Adrenal gland (tissue), 12 donors: Measurements from ENCODE around the gene BACH2. TPM values are rescaled to one million over a fixed set of nuclear protein-coding genes. Genes with fewer than 3 reads are reported as not detected.

ENCODE experiments used
- DNase-seq, 7 donors: peaks; one replicate each; pipeline ENCODE4 v3.0.0-alpha.2; 2019 to 2020
- H3K27ac ChIP-seq, 5 donors: fragments of 200-600 bp; sonication (generic) in 4 of 5; 1 replicate in 3 of 5; 2 replicates in 2 of 5; pipeline versions ENCODE4 v1.5.1 to v1.8.0; 2016 to 2020; ENCODE audit warnings: mild to moderate bottlenecking in 1 of 5
- H3K27me3 ChIP-seq: fragments of 200-600 bp; 2 replicates; pipeline ENCODE4 v1.8.0; 2021
- H3K36me3 ChIP-seq, 2 donors: fragments of 200-600 bp; replicated peaks in 1 of 2; 1 replicate in 1 of 2; 2 replicates in 1 of 2; pipeline versions ENCODE4 v1.5.1 to v1.8.0; 2018 to 2022
- H3K4me1 ChIP-seq, 2 donors: fragments of 200-600 bp; replicated peaks in 1 of 2; 1 replicate in 1 of 2; 2 replicates in 1 of 2; pipeline versions ENCODE4 v1.5.1 to v1.8.0; 2018 to 2021
- H3K4me3 ChIP-seq, 4 donors: fragments of 200-600 bp; sonication (generic) in 3 of 4; one replicate each; pipeline ENCODE4 v1.5.1; 2016 to 2018
- H3K9me3 ChIP-seq, 3 donors: fragments of 200-600 bp; sonication (generic) in 1 of 3; replicated peaks in 1 of 3; 1 replicate in 2 of 3; 2 replicates in 1 of 3; pipeline versions ENCODE4 v1.5.1 to v1.8.0; 2016 to 2021
- POLR2A ChIP-seq, 2 donors: fragments of 450-650 bp; IDR thresholded peaks; one replicate each; pipeline ENCODE4 v1.6.1; 2017; ENCODE audit warnings: antibody characterized with exemption in 2 of 2, mild to moderate bottlenecking in 2 of 2, moderate library complexity in 1 of 2
- WGBS, 4 donors: extraction: QIAGEN DNeasy Blood & Tissue Kit in 2 of 4; methylation state at CpG; one replicate each; pipeline versions ENCODE4 v1.1.5 to v1.1.7; 2013 to 2017; 5-methylcytosine and 5-hydroxymethylcytosine counted together
- intact Hi-C, 2 donors: fragments of 100-400 bp; cut with DNase I; formaldehyde crosslinking; loops; one replicate each; pipeline versions ENCODE4 v1.14.1 to v1.15.0; 2022 to 2023
- polyA plus RNA-seq, 3 donors: library from polyadenylated mRNA; stranded (reverse); fragments of 200-250 nt in 2 of 3; fragments of 350-450 nt in 1 of 3; fragmentation: Illumina TruSeq in 1 of 3; extraction: RNeasy Lipid Tissue Mini Kit (QIAGEN cat#74804) in 1 of 3; gene quantifications; one replicate each; pipeline ENCODE4 v1.2.3, GENCODE V29; 2013 to 2014
- total RNA-seq, 9 donors: library from RNA; depleted of rRNA in 4 of 9; stranded (reverse); fragments of >200 nt in 4 of 9; fragments of 120-200 nt in 1 of 9; fragmentation: NEBNext Ultra II Directional in 1 of 9; extraction: Animal tissue kit (Norgen Biotek cat#: 25700) in 1 of 9; gene quantifications; one replicate each; pipeline versions ENCODE4 v1.1.0 to v1.2.4, GENCODE V29; 2013 to 2023
- TF ChIP-seq, protein P1 (sequence below), 6 experiments: fragments of 450-650 bp in 4 of 6; fragments of 200-600 bp in 2 of 6; sonication (generic) in 1 of 6; IDR thresholded peaks; 1 replicate in 5 of 6; 2 replicates in 1 of 6; pipeline versions ENCODE4 v1.5.1 to v1.8.0; 2016 to 2021; ENCODE audit warnings: antibody characterized with exemption in 6 of 6, mild to moderate bottlenecking in 2 of 6, moderate library complexity in 1 of 6
- donor health status: healthy with polysubstance abuse.
- donor health status: Bipolar disorder and iron deficiency.
- donor health status: DM: yes; HTN: yes; CAD: no.
- donor health status: DM: no; HTN: no; CAD: no.
- donor health status: DM: no; HTN: no; CAD: no.
- donor health status: DM: yes; HTN: yes; CAD: no.

BACH2 gene
- total and polyA plus RNA-seq, 12 donors = 0.08 to 2.9 (median 0.83) TPM

DNA sequence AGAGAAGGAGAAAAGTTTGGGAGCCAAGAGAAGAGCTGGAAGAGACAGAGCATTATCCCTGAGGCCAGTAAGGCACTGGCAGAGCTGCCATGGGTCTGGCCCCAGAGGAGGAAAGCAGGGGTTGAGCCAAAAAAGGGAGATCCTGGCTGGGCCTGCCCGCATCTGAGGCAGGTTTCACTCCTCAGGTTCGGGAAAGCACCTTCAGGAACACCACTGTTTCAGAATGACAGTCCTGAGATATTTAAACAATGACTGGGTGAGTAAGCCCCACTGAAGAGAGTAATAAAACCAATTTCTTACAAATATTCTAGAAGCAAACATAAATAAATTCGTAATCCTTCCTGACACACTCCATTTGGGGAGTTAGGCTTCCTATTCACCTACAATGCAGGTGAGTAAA, 152.2 kb downstream of the BACH2 start:
- WGBS, 4 donors = 82 to 95% (median 86%) methylated on average over 3 of the region's 3 CpGs
- no peak overlapping the region for H3K4me3 ChIP-seq
- H3K4me1 ChIP-seq = no peaks in the 10 kb centered on the region
- no peaks in the 10 kb centered on the region for H3K9me3 ChIP-seq
- DNase-seq = no peak
- no peaks in the 10 kb centered on the region for H3K36me3 ChIP-seq
- no peaks in the 10 kb centered on the region for H3K27me3 ChIP-seq
- H3K27ac ChIP-seq = no peak overlapping the region
- TF ChIP-seq POLR2A (IDR thresholded peaks at IDR 0.05) = no peak
- TF ChIP-seq, protein P1, sequence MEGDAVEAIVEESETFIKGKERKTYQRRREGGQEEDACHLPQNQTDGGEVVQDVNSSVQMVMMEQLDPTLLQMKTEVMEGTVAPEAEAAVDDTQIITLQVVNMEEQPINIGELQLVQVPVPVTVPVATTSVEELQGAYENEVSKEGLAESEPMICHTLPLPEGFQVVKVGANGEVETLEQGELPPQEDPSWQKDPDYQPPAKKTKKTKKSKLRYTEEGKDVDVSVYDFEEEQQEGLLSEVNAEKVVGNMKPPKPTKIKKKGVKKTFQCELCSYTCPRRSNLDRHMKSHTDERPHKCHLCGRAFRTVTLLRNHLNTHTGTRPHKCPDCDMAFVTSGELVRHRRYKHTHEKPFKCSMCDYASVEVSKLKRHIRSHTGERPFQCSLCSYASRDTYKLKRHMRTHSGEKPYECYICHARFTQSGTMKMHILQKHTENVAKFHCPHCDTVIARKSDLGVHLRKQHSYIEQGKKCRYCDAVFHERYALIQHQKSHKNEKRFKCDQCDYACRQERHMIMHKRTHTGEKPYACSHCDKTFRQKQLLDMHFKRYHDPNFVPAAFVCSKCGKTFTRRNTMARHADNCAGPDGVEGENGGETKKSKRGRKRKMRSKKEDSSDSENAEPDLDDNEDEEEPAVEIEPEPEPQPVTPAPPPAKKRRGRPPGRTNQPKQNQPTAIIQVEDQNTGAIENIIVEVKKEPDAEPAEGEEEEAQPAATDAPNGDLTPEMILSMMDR (IDR thresholded peaks at IDR 0.05) = no peak
- intact Hi-C loops = no loop called here

DNA sequence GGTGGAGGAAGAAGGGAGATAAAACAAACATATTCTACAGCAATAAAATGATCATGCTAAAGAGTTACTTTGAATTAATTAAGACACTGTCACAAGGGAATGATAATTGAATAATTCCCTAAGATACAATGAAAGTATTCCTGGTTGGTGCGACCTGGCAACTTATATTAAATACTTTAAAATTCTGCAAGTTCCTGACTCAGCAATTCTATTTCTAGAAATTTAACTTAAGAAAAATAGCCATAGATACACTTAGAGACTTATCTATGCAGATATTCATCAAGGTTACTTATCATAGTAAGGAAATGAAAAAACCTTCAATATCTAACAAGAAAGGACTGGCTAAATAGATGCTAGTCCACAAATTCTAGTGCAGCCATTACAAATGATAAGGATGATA, 156.0 kb downstream of the BACH2 start:
- WGBS, 4 donors = 93 to 98% (median 95%) methylated on average over 1 of the region's 1 CpG
- Histone ChIP-seq H3K4me1 (no peaks in the 10 kb centered on the region), H3K9me3 (no peaks in the 10 kb centered on the region), H3K27me3 (no peaks in the 10 kb centered on the region), H3K27ac (no peak overlapping the region), H3K36me3 (no peaks in the 10 kb centered on the region), H3K4me3 (no peak overlapping the region)
- no peak for TF ChIP-seq POLR2A (IDR thresholded peaks at IDR 0.05)
- TF ChIP-seq, protein P1 (IDR thresholded peaks at IDR 0.05) = no peak
- DNase-seq = no peak
- intact Hi-C loops = no loop called here

DNA sequence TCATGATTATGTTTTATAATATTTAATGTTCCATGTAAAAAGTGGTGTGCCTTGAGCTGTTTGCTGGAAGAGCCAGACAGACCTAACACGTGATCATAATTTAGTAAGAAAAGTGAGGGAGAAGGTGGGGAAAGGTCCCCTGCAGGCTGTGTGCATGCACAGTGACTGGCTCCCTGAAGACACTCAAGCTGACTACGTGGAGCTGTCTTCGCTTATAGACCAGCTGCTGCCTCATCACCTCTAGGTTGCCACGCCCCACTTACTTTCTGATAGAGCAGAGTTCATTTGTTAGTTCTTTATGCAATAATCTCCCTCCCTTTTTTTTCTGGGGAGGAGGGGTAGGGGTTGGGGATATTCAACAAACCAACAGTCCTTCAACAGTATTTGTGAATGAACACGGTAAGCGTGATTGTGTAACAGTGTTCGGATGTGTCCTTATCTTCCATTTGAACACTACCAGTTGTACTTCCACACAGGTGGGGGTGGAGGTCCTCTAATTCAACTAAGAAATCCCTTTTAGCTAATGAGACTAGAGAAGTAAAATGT, 157.3 kb downstream of the BACH2 start:
- DNase-seq = no peak
- H3K9me3 ChIP-seq = no peaks in the 10 kb centered on the region
- H3K27ac ChIP-seq = no peak overlapping the region
- no peaks in the 10 kb centered on the region for H3K27me3 ChIP-seq
- 92 to 99% (median 95%) methylated on average over 7 of the region's 7 CpGs for WGBS, 4 donors
- TF ChIP-seq, protein P1 (IDR thresholded peaks at IDR 0.05) = no peak
- H3K36me3 ChIP-seq = no peaks in the 10 kb centered on the region
- H3K4me3 ChIP-seq = no peak overlapping the region
- no peaks in the 10 kb centered on the region for H3K4me1 ChIP-seq
- intact Hi-C loops = no loop called here

DNA sequence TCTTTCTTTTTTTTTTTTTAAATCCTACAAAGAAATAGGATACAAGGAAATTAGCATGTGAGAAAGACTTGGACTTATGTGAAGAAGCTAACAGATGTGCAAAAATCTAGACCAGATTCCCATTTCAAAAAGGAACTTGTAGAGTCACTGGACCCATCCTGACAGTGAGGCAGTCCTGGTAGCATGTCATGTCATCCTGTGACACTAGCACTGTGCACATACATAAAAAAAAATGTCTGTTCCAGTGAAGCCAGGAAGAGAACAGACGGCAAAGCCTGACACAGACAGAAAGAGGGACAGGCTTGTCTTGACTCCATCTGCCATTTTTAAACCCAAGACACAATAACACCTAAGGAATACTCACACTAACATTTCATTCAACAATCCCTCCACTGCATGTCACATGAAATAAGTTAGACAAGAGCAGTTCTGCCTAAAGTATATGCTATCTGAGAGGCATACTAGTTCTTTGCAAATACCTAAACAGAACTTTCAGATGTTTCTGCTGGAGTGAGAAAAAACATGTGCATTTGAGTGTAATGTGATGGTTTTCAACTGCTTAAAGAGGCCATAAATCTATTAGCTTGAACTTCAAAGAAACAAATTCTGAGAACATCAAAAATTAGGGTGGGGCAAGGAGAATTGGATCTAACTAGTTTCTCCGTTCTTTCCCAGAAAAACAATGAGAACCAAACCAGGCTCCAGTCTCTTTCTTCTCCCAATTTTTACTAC, 159.6 kb downstream of the BACH2 start:
- TF ChIP-seq, protein P1 (IDR thresholded peaks at IDR 0.05) = no peak
- no peak for TF ChIP-seq POLR2A (IDR thresholded peaks at IDR 0.05)
- intact Hi-C loops = no loop called here
- H3K4me1 ChIP-seq = no peaks in the 10 kb centered on the region
- no peak overlapping the region for H3K4me3 ChIP-seq
- no peaks in the 10 kb centered on the region for H3K36me3 ChIP-seq
- H3K9me3 ChIP-seq = no peaks in the 10 kb centered on the region
- no peaks in the 10 kb centered on the region for H3K27me3 ChIP-seq
- no peak overlapping the region for H3K27ac ChIP-seq
- no peak for DNase-seq
- WGBS, 4 donors = 84 to 89% (median 87%) methylated on average over 2 of the region's 2 CpGs
